Activated CD8-positive, alpha-beta memory T cell treated with anti-CD3 and anti-CD28 coated beads, Interleukin-2, amount 50 U/mL, for 1 hour (primary cell): Measurements from ENCODE around the gene RAB18.
"Not testable (repeated sequence)": the region's sequence is repeated elsewhere in the genome, so short reads cannot be mapped to it uniquely, and the experiment has no call there.

Experiments
- DNase-seq: peaks from one replicate; pipeline ENCODE4 v3.0.0-alpha.2; 2020; ENCODE audit errors: extremely low read depth

The RAB18 gene

DNA sequence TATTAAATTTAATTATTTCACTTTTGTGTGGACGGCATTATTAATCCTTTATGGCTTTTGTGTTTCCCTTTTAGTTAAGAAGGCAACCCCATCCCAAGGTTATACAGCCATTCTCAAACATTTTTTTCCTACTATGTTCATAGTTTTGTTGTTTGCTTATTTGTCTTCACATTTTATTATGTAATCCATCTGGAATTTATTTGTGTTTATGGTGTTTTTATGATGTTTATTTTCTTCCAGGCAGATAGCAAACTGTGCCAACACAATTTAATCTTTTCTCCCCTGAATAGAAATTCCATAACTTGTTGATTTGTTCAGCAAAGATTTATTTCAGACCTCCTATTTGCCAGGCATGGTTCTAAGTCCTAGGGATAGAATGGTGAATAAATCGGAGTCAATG is 42.9 kb downstream of the RAB18 start:
- no peak for DNase-seq

DNA sequence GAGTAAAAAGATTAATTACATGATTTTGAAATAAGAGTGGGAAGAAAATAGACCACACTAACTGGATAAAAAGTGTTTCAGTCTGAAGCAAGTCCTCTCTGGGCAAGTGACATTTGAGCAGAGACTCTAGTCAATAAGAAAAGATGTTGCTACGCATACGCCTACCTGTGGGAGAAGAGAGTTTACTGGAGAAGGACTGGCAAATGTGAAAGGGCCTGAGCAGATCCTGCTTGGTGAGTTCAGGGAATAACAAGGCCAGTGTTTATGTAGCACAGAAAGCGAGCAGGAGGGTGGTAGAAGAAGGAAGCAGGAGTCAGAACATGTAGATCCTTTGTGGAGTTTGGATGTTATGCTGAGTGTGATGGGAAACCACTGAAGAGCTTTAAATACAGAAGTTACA is 43.4 kb downstream of the RAB18 start:
- DNase-seq: no peak

DNA sequence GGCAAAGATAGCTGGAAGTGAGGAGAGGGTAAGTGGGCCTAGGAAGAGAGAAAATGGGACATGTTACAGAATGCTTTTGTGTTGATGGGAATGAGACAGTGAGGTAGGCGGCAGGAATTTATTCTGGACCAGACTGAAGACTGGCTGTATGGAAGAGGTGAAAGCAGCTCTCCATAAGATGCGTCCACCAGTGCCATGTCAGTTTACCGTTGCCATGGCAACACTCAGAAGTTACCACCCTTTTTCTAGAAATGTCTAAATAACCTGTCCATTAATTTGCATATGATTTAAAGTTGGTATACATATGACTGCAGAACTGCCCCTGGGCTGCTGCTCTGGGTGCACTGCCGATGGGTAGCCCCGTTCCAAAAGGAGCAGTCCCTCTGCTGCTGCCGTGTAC is 46.7 kb downstream of the RAB18 start:
- no peak for DNase-seq

DNA sequence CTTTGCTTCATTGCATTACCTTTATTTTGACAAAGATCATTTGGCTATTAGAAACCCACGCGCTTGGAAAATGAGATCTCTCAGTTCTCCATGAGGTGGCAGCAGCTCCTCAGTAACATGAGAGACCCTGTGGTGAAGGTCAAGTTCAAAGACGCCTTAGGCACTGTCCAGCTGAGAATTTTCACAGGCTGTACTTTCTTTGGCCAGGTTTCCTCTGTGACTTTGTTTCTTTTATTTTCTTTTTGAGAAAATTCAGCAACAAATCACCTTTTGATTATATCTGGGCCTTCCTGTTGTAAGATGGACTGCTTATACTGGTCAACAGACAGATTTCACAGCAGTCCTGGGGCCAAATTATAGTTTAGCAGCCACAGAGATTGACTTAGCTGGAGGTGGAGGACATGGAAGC is 54.5 kb downstream of the RAB18 start:
- no peak for DNase-seq

DNA sequence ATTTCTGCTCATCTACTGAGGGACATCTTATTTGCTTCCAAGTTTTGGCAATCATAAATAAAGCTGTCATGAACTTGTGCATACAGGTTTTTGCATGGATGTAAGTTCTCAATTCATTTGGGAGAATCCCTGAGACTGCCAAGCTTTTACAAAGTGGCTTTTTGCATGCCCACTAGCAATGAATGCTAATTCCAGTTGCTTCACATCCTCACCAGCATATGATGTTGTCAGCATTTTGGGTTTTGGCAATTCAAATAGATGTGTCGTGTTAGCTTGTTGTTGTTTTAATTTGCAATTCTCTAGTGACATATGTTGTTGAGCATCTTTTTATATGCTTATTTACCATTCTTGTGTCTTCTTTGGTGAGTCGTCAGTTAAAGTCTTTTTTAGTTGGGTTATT is 57.2 kb downstream of the RAB18 start:
- DNase-seq: no peak

DNA sequence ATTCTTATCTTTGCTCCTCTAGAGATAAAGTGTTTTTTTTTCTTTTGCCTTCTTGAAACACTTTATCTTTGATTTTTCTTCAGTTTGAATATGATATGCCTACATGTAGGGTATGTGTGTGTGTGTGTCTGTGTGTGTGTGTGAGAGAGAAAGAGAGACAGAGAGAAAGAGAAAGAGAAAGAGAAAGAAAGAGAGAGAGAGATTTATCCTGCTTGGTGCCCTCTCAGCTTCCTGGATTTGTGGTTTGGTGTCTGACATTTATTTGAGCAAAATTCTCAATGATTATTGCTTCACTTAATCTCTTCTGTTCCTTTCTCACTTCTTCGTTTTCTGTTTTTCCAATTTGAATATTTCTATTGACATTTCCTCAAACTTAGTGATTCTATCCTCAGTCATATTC is 60.3 kb downstream of the RAB18 start:
- DNase-seq: no peak

DNA sequence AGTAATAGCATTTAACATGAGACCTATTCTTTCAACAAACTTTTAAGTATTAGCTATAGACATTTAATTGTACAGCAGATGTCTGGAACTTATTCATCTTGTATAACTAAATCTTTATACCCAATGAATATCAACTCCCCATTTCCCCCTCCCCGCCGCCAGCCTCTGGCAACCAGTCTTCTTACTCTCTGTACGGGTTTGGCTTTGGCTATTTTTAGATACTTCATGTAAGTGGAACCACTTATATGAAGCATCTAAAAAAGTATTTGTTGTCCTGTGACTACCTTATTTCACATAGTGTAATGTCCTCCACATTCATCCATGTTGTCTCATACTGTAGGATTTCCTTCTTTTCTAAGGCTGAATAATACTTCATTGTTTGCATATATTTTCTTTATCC is 60.8 kb downstream of the RAB18 start:
- no peak for DNase-seq

DNA sequence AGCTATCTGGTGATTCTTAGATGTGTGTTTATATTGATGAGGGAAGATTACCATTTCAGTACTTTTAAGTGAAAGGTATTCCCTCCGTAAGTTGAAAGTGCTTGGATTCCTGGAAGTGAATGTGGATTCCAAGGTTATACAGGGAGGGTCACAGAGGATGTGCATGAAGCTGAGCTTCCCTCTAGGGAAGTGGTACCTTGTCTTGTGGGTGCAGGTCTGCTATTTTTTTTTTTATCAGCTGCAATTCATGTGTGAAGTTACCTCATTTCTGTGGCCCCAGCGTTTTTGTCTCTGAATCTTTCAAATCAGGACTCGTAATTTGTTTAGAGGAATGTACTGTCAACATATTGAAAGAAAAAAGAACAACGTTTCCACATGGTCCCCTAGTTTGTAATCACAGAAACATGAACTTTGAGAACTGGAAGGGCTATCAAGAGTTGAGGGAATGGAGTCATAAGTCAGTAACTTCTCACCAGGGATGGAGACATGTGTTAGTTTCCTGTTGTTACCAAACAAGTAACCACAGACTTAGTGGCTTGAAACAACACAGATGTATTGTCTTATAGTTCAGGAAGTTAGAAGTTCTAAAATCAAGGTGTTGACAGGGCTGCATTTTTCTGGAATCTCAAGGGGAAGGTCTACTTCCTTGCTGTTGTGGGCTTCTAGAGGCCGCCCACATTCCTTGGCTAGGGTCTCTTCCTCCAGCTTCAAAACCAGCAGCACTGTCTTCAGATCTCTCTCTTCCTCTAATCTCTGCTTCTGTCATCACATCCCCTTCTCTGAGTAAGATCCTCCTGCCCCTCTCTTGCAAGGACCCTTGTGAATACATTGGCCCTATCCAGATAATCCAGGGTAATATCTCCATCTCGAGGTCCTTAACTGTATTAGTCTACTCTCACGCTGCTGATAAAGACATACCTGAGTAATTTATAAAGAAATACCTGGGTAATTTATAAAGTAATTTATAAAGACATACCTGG is 64.4 kb downstream of the RAB18 start:
- no peak for DNase-seq

DNA sequence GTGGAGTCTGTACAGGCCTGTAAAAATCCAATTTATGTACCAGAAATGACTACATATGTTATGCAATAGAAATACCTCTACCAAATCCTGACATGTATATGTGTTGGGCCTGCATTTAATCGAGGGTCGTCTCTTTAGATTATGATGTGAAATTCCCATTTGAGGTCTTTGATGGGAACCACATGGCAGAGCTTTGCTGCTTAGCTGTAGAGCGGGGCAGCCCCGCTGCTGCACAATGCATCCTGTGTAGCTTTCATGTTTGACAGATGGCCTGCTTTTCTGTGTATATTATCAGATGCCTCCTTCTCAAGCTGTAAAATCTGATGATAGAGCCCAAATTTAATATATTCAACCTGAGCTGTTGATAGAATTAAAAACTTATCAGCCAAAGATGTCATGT is 65.8 kb downstream of the RAB18 start:
- DNase-seq: no peak

DNA sequence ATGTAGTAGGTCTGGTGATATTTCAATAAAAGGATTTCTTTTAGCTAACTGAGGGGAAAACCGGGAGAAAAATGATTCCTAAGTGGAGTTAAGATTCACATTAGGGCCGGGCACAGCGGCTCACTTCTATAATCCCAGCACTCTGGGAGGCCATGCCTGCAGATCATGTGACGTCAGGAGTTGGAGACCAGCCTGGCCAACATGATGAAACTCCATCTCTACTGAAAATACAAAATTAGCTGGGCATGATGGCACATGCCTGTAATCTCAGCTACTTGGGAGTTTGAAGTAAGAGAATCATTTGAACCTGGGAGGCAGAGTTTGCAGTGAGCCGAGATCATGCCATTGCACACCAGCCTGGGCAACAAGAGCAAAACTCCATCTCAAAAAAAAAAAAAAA is 72.9 kb downstream of the RAB18 start:
- DNase-seq: not testable (repeated sequence)

DNA sequence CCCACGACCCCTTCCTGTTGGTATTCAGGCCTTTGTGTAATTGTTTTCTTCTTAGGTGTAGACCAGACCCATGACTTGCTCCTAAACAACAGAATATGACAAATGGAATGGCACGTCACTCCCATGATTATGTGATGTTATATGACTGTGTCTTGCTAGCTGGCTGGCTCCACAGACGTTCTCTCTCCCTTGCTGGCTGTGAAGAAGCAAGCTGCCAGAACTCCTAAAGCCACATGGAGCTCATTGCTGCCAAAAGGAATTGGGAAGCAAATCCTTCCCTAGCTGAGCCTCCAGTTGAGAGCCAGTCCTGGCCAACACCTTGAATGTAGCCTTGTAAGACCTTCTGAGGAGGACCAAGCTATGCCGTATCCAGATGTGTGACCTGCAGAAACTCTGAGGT is 74.2 kb downstream of the RAB18 start:
- no peak for DNase-seq

DNA sequence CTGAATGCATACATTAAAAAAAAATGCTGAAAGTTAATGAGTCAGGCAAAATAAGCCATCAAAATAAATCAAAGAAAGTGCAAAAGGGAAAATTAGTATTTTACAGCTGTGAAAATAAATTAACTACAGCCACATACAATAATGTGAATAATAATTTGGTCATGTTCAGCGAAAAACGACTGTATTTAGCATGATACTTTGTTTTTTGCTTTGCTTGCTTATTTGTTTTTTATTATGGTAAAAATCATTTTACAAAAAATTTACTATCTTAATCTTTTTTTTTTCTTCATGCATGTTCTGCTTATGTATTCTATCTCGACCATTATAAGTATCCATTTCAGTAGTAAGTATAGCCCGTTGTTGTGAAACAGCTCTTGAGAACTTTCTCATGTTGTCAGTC is 77.1 kb downstream of the RAB18 start:
- DNase-seq: no peak

DNA sequence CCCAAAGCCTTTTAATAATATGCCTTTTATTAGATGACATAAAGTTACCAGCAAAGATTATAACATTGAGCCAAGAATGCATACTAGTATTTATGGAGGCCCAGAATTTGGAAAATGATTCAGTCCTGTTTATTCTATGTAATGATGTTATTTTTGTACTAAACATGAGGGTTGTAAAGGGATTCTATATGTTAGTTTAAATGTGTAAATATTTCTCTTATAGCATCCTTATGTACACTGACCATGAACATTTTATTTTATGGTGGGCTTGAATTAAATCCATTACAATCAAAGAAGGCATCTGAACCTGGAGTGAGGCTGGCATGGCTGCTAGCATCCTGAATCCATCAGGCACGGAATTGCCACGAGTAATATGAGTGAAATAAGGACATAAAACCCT is 80.2 kb downstream of the RAB18 start:
- no peak for DNase-seq
